Neural progenitor cell (in vitro differentiated cells): ENCODE results near the gene NOC3L. TPM values are rescaled to one million over a fixed set of nuclear protein-coding genes. Genes with fewer than 3 reads are reported as not detected.

Source experiments
- DNase-seq: peaks from one replicate; pipeline ENCODE4 v3.0.0-alpha.2; 2016; ENCODE audit warnings: low spot score
- H2AFZ ChIP-seq: fragments of 200-600 bp; sonication (generic); replicated peaks from 2 replicates; pipeline ENCODE4 v1.6.1; 2016; ENCODE audit warnings: antibody characterized with exemption
- H3F3A ChIP-seq: fragments of 200-600 bp; sonication (generic); 2 replicates; pipeline ENCODE4 v1.6.1; 2016; ENCODE audit warnings: antibody characterized with exemption, low read depth
- H3K27ac ChIP-seq: fragments of 200-600 bp; sonication (generic); 2 replicates; pipeline ENCODE4 v1.5.1; 2016; ENCODE audit warnings: mild to moderate bottlenecking
- H3K27me3 ChIP-seq: fragments of 200-600 bp; sonication (generic); 2 replicates; pipeline ENCODE4 v1.6.1; 2016; ENCODE audit warnings: mild to moderate bottlenecking, moderate library complexity
- H3K36me3 ChIP-seq: fragments of 200-600 bp; sonication (generic); 2 replicates; pipeline ENCODE4 v1.5.1; 2016
- H3K4me1 ChIP-seq: fragments of 200-600 bp; sonication (generic); 2 replicates; pipeline ENCODE4 v1.6.1; 2016; ENCODE audit warnings: mixed run types
- H3K4me2 ChIP-seq: fragments of 200-600 bp; sonication (generic); 2 replicates; pipeline ENCODE4 v1.6.1; 2016
- H3K4me3 ChIP-seq: fragments of 200-600 bp; sonication (generic); 2 replicates; pipeline ENCODE4 v1.5.1; 2016
- H3K79me2 ChIP-seq: fragments of 200-600 bp; sonication (generic); 2 replicates; pipeline ENCODE4 v1.6.1; 2016; ENCODE audit warnings: low read depth
- H3K9ac ChIP-seq: fragments of 200-600 bp; sonication (generic); 2 replicates; pipeline ENCODE4 v1.6.1; 2016
- H3K9me3 ChIP-seq: fragments of 200-600 bp; sonication (generic); 2 replicates; pipeline ENCODE4 v1.5.1; 2016; ENCODE audit warnings: low read depth
- H4K20me1 ChIP-seq: fragments of 200-600 bp; sonication (generic); 2 replicates; pipeline ENCODE4 v1.6.1; 2016; ENCODE audit warnings: low read depth
- H3K27ac Mint-ChIP-seq: 3 replicates; pipeline ENCODE4 v1.8.0; 2021; ENCODE audit warnings: mixed read lengths
- H3K27me3 Mint-ChIP-seq: 2 replicates; pipeline ENCODE4 v1.8.0; 2022; ENCODE audit warnings: low read depth, mild to moderate bottlenecking, inconsistent platforms, moderate library complexity, mixed read lengths; ENCODE audit not compliant: insufficient read depth
- H3K36me3 Mint-ChIP-seq: 3 replicates; pipeline ENCODE4 v1.8.0; 2021; ENCODE audit warnings: mixed read lengths
- H3K4me1 Mint-ChIP-seq: 3 replicates; pipeline ENCODE4 v1.8.0; 2021; ENCODE audit warnings: mixed read lengths
- H3K4me3 Mint-ChIP-seq: 3 replicates; pipeline ENCODE4 v1.8.0; 2021; ENCODE audit warnings: mild to moderate bottlenecking, moderate library complexity, mixed read lengths
- H3K9me3 Mint-ChIP-seq: 3 replicates; pipeline ENCODE4 v1.8.0; 2020; ENCODE audit warnings: mixed read lengths
- EZH2 ChIP-seq: fragments of 200-600 bp; sonication (generic); IDR thresholded peaks from 2 replicates; pipeline ENCODE4 v1.6.1; 2017; ENCODE audit warnings: antibody characterized with exemption, mild to moderate bottlenecking, moderate library complexity
- EZH2phosphoT487 ChIP-seq: fragments of 200-600 bp; sonication (generic); IDR thresholded peaks from 2 replicates; pipeline ENCODE4 v1.6.1; 2017; ENCODE audit warnings: antibody characterized with exemption
- total RNA-seq: library from RNA; depleted of rRNA; stranded (reverse); fragments of >200 nt; gene quantifications from 2 replicates; pipeline ENCODE4 v1.2.3, GENCODE V29; 2015; ENCODE audit warnings: low replicate concordance
- TF ChIP-seq, protein P1 (sequence below): fragments of 200-600 bp; sonication (generic); IDR thresholded peaks from 2 replicates; pipeline ENCODE4 v1.5.1; 2017; ENCODE audit warnings: antibody characterized with exemption, mild to moderate bottlenecking

NOC3L gene
- total RNA-seq, 1 donor from 2014 or later: 49.2 TPM

DNA sequence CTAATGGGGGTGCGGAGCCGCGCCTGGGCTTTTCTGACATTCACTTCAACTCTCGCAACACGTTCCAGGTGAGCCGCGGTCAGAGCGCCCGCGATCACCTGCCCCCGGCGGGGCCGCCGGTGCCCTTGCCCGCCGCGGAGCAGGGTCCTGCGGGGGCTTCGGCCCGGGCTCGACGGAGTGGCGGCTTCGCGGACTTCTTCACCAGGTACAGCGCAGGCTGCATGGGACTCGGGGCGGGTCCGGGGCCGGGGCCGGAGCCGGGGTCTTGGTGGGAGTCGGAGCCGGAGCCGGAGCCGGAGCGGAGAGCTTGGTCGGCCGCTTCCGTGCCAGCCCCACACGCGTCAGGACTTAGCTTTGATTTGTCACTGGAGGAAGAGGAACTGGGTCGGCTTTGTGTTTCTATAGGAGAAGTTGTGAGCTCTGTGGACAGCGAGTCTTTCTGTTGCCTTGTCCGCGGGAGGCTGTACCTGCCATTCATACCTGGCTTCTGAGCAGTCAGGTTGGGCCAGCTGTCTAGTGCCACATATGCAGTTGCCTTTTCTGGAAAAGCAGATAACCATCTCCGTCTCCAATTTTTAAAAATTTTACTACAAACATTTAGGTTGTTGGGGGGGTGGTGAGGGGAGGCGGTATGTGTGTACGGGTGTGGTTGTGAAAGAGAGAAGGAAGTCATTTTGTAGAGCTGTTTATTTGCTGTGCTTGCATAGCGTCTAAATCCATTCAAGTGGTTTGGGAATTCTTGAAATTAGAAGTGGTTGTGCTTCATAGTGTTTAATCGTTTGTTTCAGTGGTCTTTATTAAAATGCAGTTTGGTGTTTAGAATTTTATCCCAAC lies 40.9 kb upstream of the NOC3L start:
- Histone ChIP-seq H2AFZ (peak overlapping the region; percentile 94), H3K4me1 (peaks cover under 1% of the 10 kb centered on the region), H3K4me2 (peak overlapping the region; percentile 91), H3F3A (peaks cover 8% of the 10 kb centered on the region), H3K36me3 (no peaks in the 10 kb centered on the region), H3K4me3 (peak overlapping the region; percentile 77), H3K27me3 (peaks cover 31% of the 10 kb centered on the region), H3K9ac (no peak overlapping the region), H3K9me3 (no peaks in the 10 kb centered on the region), H3K27ac (no peak overlapping the region), H3K79me2 (peaks cover 5% of the 10 kb centered on the region), H4K20me1 (peaks cover 7% of the 10 kb centered on the region)
- Mint-ChIP-seq H3K36me3 (no peaks in the 10 kb centered on the region), H3K9me3 (peaks cover 4% of the 10 kb centered on the region), H3K4me1 (peaks cover 10% of the 10 kb centered on the region), H3K27me3 (peaks cover 3% of the 10 kb centered on the region), H3K4me3 (peak overlapping the region; percentile 97), H3K27ac (peak overlapping the region; percentile 88)
- DNase-seq: peak; percentile 39
- peak; percentile 87 for TF ChIP-seq EZH2
- peak; percentile 71 for TF ChIP-seq EZH2phosphoT487
- TF ChIP-seq, protein P1, sequence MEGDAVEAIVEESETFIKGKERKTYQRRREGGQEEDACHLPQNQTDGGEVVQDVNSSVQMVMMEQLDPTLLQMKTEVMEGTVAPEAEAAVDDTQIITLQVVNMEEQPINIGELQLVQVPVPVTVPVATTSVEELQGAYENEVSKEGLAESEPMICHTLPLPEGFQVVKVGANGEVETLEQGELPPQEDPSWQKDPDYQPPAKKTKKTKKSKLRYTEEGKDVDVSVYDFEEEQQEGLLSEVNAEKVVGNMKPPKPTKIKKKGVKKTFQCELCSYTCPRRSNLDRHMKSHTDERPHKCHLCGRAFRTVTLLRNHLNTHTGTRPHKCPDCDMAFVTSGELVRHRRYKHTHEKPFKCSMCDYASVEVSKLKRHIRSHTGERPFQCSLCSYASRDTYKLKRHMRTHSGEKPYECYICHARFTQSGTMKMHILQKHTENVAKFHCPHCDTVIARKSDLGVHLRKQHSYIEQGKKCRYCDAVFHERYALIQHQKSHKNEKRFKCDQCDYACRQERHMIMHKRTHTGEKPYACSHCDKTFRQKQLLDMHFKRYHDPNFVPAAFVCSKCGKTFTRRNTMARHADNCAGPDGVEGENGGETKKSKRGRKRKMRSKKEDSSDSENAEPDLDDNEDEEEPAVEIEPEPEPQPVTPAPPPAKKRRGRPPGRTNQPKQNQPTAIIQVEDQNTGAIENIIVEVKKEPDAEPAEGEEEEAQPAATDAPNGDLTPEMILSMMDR: no peak

DNA sequence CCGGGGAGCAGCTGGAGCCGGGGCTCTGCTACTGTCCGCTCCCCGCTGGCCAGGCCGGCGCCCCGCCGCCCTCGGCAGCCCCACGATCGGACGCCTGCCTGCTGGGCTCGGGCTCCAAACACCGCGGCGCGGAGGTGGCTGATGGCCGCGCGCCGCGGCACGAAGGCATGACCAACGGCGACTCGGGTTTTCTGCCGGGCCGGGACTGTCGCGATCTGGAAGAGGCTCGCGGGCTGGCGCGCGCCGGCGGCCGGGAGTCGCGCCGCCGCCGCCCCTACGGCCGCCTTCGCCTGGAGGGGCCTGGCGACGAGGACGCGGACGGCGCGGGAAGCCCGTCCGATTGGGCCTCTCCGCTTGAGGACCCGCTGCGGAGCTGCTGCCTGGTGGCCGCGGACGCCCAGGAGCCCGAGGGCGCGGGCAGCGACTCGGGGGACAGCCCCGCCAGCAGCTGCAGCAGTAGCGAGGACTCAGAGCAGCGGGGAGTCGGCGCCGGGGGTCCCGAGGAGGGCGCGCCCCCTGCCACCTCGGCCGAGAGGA lies 40.2 kb upstream of the NOC3L start:
- H3K27ac ChIP-seq: no peak overlapping the region
- peaks cover 5% of the 10 kb centered on the region for H3K79me2 ChIP-seq
- peak overlapping the region; percentile 91 for H3K4me2 ChIP-seq
- H3K4me3 ChIP-seq: peak overlapping the region; percentile 77
- Mint-ChIP-seq H3K36me3 (no peaks in the 10 kb centered on the region), H3K27ac (no peak overlapping the region), H3K4me1 (peaks cover 7% of the 10 kb centered on the region), H3K4me3 (peak overlapping the region; percentile 97), H3K9me3 (peaks cover 4% of the 10 kb centered on the region), H3K27me3 (peaks cover 3% of the 10 kb centered on the region)
- H3K9me3 ChIP-seq: no peaks in the 10 kb centered on the region
- H3K9ac ChIP-seq: no peak overlapping the region
- H3K36me3 ChIP-seq: no peaks in the 10 kb centered on the region
- DNase-seq: peak; percentile 79
- H3F3A ChIP-seq: peaks cover 8% of the 10 kb centered on the region
- H2AFZ ChIP-seq: peak overlapping the region; percentile 94
- peaks cover 31% of the 10 kb centered on the region for H3K27me3 ChIP-seq
- TF ChIP-seq EZH2phosphoT487 (no peak), EZH2 (no peak)
- TF ChIP-seq, protein P1: no peak
- H4K20me1 ChIP-seq: peaks cover 7% of the 10 kb centered on the region
- H3K4me1 ChIP-seq: no peaks in the 10 kb centered on the region

DNA sequence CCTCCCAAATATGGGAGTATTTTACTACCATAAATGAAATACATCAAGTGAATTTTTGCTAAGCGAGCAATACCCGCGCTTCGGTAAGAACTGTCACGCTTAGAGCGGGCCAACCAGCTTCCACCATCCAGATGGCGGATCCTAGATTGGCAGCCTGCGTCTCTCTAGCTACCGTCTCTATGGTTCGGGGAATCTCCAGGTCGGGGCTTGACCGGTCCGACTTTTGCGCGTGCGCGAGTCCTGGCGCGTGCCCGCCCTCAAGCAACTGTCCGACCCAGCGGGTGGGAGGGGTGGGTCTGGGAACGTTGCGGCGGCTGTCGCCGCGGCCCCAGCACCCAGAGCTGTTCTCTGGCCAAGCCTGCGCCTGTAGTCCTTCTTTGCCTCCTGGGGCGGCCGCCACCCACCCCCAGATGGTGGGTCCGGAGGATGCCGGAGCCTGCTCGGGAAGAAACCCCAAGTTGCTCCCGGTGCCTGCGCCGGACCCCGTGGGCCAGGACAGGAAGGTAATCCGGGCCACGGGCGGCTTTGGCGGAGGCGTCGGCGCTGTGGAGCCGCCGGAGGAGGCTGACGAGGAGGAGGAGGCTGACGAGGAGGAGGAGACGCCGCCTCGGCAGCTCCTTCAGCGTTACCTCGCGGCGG lies 39.6 kb upstream of the NOC3L start, which contains the start of gene TBC1D12:
Gene TBC1D12 (plus strand): TSS at position 338 of the 639 bp plus-strand sequence. CDS start 73 bp downstream, at position 411.
- Histone ChIP-seq H3K4me2 (peak within 1 kb of the TSS; percentile 91), H3K27ac (no peak within 1 kb of the TSS), H3K4me1 (no peaks in the 10 kb centered on the region), H3F3A (peaks cover 8% of the 10 kb centered on the region), H3K36me3 (no peaks in the 10 kb centered on the region), H3K79me2 (peaks cover 5% of the 10 kb centered on the region), H3K9me3 (no peaks in the 10 kb centered on the region), H3K27me3 (peaks cover 31% of the 10 kb centered on the region), H4K20me1 (peaks cover 7% of the 10 kb centered on the region), H3K9ac (peak within 1 kb of the TSS; percentile 33), H3K4me3 (peak within 1 kb of the TSS; percentile 77), H2AFZ (peak within 1 kb of the TSS; percentile 94)
- Mint-ChIP-seq H3K4me1 (peaks cover 10% of the 10 kb centered on the region), H3K27ac (peak within 1 kb of the TSS; percentile 10), H3K27me3 (peaks cover 3% of the 10 kb centered on the region), H3K36me3 (no peaks in the 10 kb centered on the region), H3K9me3 (peaks cover 4% of the 10 kb centered on the region), H3K4me3 (peak within 1 kb of the TSS; percentile 97)
- peak; percentile 95 for DNase-seq
- TF ChIP-seq EZH2phosphoT487 (no peak), EZH2 (no peak)
- TF ChIP-seq, protein P1: no peak
